HCT116 (cell line): ENCODE measurements around the gene SLCO2B1. TPM values are rescaled to one million over a fixed set of nuclear protein-coding genes. Genes with fewer than 3 reads are reported as not detected.

Experiments
- ATAC-seq: fragments of 200-7000 bp; cut with Tn5 transposase; 2 replicates; pipeline ENCODE4 v1.9.1; 2020; ENCODE audit warnings: mild to moderate bottlenecking, moderate library complexity
- Bru-seq: library from RNA; stranded (reverse); fragments of 400-500 nt; gene quantifications from one replicate; lab custom pipeline; 2021; lab: Mats Ljungman, UMichigan
- BruChase-seq, 2 experiments: library from RNA; stranded (reverse); fragments of 400-500 nt; gene quantifications; one replicate each; lab custom pipeline; 2021; lab: Mats Ljungman, UMichigan
- BruUV-seq: library from RNA; stranded (reverse); fragments of 400-500 nt; replicated peaks from 2 replicates; lab custom pipeline; 2021; lab: Mats Ljungman, UMichigan
- CTCF ChIA-PET: fragments of 300-600 bp; sonication (Branson Sonifier 250); formaldehyde crosslinking; loops from one replicate; lab custom pipeline; 2021; ENCODE audit warnings: antibody characterized with exemption; lab: Charles Lee
- POLR2A ChIA-PET: fragments of 300-600, 350-600 bp; sonication (Branson Sonifier 250); formaldehyde crosslinking; loops from one replicate; lab custom pipeline; 2021; ENCODE audit warnings: antibody characterized with exemption; lab: Charles Lee
- RAD21 ChIA-PET, 2 experiments: fragments of 300-600 bp; sonication (Branson Sonifier 250); formaldehyde crosslinking; loops; one replicate each; lab custom pipeline; 2023; ENCODE audit warnings: low total read pairs in 2 of 2; ENCODE audit not compliant: uncharacterized antibody in 2 of 2, unreplicated experiment in 2 of 2, low non-redundant PET in 1 of 2; lab: Charles Lee
- DNase-seq: peaks from one replicate; pipeline ENCODE4 v3.0.0-alpha.2; 2010; ENCODE audit warnings: low read depth, low spot score
- H2AFZ ChIP-seq: fragments of 200-600 bp; shearing (Covaris generic), sonication (generic); 2 replicates; pipeline ENCODE4 v1.6.1; 2017; ENCODE audit warnings: low read depth, mixed run types, mixed read lengths, antibody characterized with exemption, low read length; ENCODE audit not compliant: poor library complexity, severe bottlenecking
- H3K27ac ChIP-seq: 2 replicates; pipeline ENCODE4 v1.5.1; 2012; ENCODE audit warnings: low read depth, low read length
- H3K27me3 ChIP-seq: fragments of 200-600 bp; sonication (generic); 2 replicates; pipeline ENCODE4 v1.6.1; 2016; ENCODE audit warnings: mixed run types, low read length, mixed read lengths; ENCODE audit not compliant: insufficient read depth
- H3K36me3 ChIP-seq, 2 experiments: fragments of 200-500 bp in 1 of 2; fragments of 200-600 bp in 1 of 2; sonication (Bioruptor generic) in 1 of 2; sonication (generic) in 1 of 2; 2 replicates each; pipeline versions ENCODE4 v1.5.1 to v1.6.1; 2014 to 2016; ENCODE audit warnings: low read length in 2 of 2, inconsistent platforms in 1 of 2, mixed read lengths in 1 of 2, mixed run types in 1 of 2; ENCODE audit not compliant: insufficient read depth in 2 of 2, control insufficient read depth in 1 of 2
- H3K4me1 ChIP-seq, 2 experiments: fragments of 200-600 bp in 1 of 2; sonication (generic) in 1 of 2; 2 replicates each; pipeline versions ENCODE4 v1.5.1 to v1.6.1; 2012 to 2017; ENCODE audit warnings: low read length in 2 of 2, inconsistent platforms in 1 of 2, mild to moderate bottlenecking in 1 of 2, mixed read lengths in 1 of 2, mixed run types in 1 of 2, moderate library complexity in 1 of 2; ENCODE audit not compliant: insufficient read depth in 2 of 2, control insufficient read depth in 1 of 2
- H3K4me2 ChIP-seq: fragments of 200-600 bp; sonication (generic); 2 replicates; pipeline ENCODE4 v1.6.1; 2017; ENCODE audit warnings: mixed run types, low read length, mixed read lengths
- H3K4me3 ChIP-seq, 2 experiments: fragments of 200-600 bp in 1 of 2; sonication (generic) in 1 of 2; replicated peaks in 1 of 2; 2 replicates each; pipeline ENCODE4 v1.5.1; 2011 to 2016; ENCODE audit warnings: low read length in 2 of 2, control low read depth in 1 of 2, low read depth in 1 of 2, mild to moderate bottlenecking in 1 of 2, mixed read lengths in 1 of 2, mixed run types in 1 of 2
- H3K79me2 ChIP-seq: fragments of 200-600 bp; sonication (generic); 2 replicates; pipeline ENCODE4 v1.6.1; 2017; ENCODE audit warnings: mild to moderate bottlenecking, mixed run types, low read length, moderate library complexity, mixed read lengths; ENCODE audit not compliant: insufficient read depth
- H3K9ac ChIP-seq: fragments of 200-600 bp; sonication (generic); 2 replicates; pipeline ENCODE4 v1.6.1; 2016; ENCODE audit warnings: low read length, mixed read lengths
- H3K9me2 ChIP-seq: fragments of 200-600 bp; sonication (generic), shearing (Covaris generic); 2 replicates; pipeline ENCODE4 v1.6.1; 2017; ENCODE audit warnings: mixed run types, mild to moderate bottlenecking, moderate library complexity; ENCODE audit not compliant: insufficient read depth
- H3K9me3 ChIP-seq, 2 experiments: fragments of 200-500 bp in 1 of 2; fragments of 200-600 bp in 1 of 2; sonication (Bioruptor generic) in 1 of 2; sonication (generic) in 1 of 2; 2 replicates each; pipeline ENCODE4 v1.6.1; 2014 to 2017; ENCODE audit warnings: low read length in 2 of 2, mixed read lengths in 2 of 2, inconsistent platforms in 1 of 2, low read depth in 1 of 2, mild to moderate bottlenecking in 1 of 2, mixed run types in 1 of 2, moderate library complexity in 1 of 2; ENCODE audit not compliant: control insufficient read depth in 1 of 2, insufficient read depth in 1 of 2
- H4K20me1 ChIP-seq: fragments of 200-600 bp; sonication (generic), shearing (Covaris generic); 2 replicates; pipeline ENCODE4 v1.6.1; 2017; ENCODE audit warnings: mixed run types, mild to moderate bottlenecking, moderate library complexity; ENCODE audit not compliant: insufficient read depth
- ATF3 ChIP-seq: IDR thresholded peaks from 2 replicates; pipeline ENCODE4 v1.6.1; 2012
- CBX3 ChIP-seq: IDR thresholded peaks from 2 replicates; pipeline ENCODE4 v1.6.1; 2012; ENCODE audit warnings: low read depth
- EGR1 ChIP-seq: IDR thresholded peaks from 2 replicates; pipeline ENCODE4 v1.6.1; 2012; ENCODE audit warnings: low read depth
- EZH2 ChIP-seq: fragments of 200-600 bp; sonication (generic); IDR thresholded peaks from 2 replicates; pipeline ENCODE4 v1.6.1; 2017; ENCODE audit warnings: antibody characterized with exemption, mixed run types
- EZH2phosphoT487 ChIP-seq: fragments of 200-600 bp; IDR thresholded peaks from 2 replicates; pipeline ENCODE4 v1.6.1; 2018; ENCODE audit warnings: antibody characterized with exemption, borderline replicate concordance
- JUND ChIP-seq: IDR thresholded peaks from 2 replicates; pipeline ENCODE4 v1.6.1; 2012
- POLR2AphosphoS5 ChIP-seq: IDR thresholded peaks from 2 replicates; pipeline ENCODE4 v1.6.1; 2011; ENCODE audit warnings: mild to moderate bottlenecking, low read depth, low read length, moderate library complexity
- RAD21 ChIP-seq: IDR thresholded peaks from 2 replicates; pipeline ENCODE4 v1.6.1; 2012; ENCODE audit warnings: low read depth, mild to moderate bottlenecking
- REST ChIP-seq: IDR thresholded peaks from 2 replicates; pipeline ENCODE4 v1.6.1; 2012; ENCODE audit warnings: low read depth
- SRF ChIP-seq: IDR thresholded peaks from 2 replicates; pipeline ENCODE4 v1.6.1; 2012; ENCODE audit warnings: low read depth
- ZFX ChIP-seq: fragments of 450-650 bp; IDR thresholded peaks from 2 replicates; pipeline ENCODE4 v1.6.1; 2017
- ZNF274 ChIP-seq: fragments of 200-500 bp; sonication (Bioruptor generic); IDR thresholded peaks from 2 replicates; pipeline ENCODE4 v1.6.1; 2014; ENCODE audit warnings: mild to moderate bottlenecking, low read depth, low read length, inconsistent platforms
- intact Hi-C: fragments of 100-400 bp; cut with micrococcal nuclease; formaldehyde crosslinking; loops from 2 replicates; pipeline ENCODE4 v1.10.0; 2022
- long read RNA-seq: library from polyadenylated mRNA; unstranded; transcript quantifications from one replicate; pipeline ENCODE4 v2.0.0, GENCODE V29; 2021; ENCODE audit not compliant: unreplicated experiment
- polyA plus RNA-seq: library from polyadenylated mRNA; unstranded; fragments of >200 nt; gene quantifications from 2 replicates; pipeline ENCODE4 v1.2.1, GENCODE V29; 2012; ENCODE audit warnings: missing spikeins
- total RNA-seq: library from RNA; stranded (reverse); gene quantifications from one replicate; pipeline ENCODE4 v1.2.1, GENCODE V29; 2021; ENCODE audit not compliant: unreplicated experiment

Gene SLCO2B1
- total RNA-seq (0.81 TPM), Bru-seq, nascent RNA (not detected), BruChase-seq, experiment 1, labeled RNA remaining after a 6-hour chase (not detected), BruChase-seq, experiment 2, labeled RNA remaining after a 2-hour chase (percentile 6 among the genes with signal in this experiment)
- polyA plus RNA-seq = 0.01 and 0.03 TPM in 2 replicates
- long read RNA-seq = 0 reads

GRCh38 chr11:75150879-75151278 lies at the start of gene SLCO2B1:
TSS of gene SLCO2B1 (plus strand) at chr11:75151107. CDS start at chr11:75151382, 275 bp downstream.
- intact Hi-C loops = no loop called here
- no peaks in the 10 kb centered on the region for H4K20me1 ChIP-seq
- no peaks in the 10 kb centered on the region for H3K9me3 ChIP-seq
- ChIA-PET CTCF (interaction anchor here (0.9 to 1.4 kb wide), 2 partner anchors 9 to 10 kb away, joined by 3 to 7 read pairs; no protein-coding TSS in a partner anchor), POLR2A (no interaction called here), RAD21 (no interaction called here)
- no peak for TF ChIP-seq EZH2phosphoT487
- no peak for TF ChIP-seq ZFX
- H3K27ac ChIP-seq = no peak within 1 kb of the TSS
- H3K4me1 ChIP-seq = no peaks in the 10 kb centered on the region
- H3K27me3 ChIP-seq = peaks cover 4% of the 10 kb centered on the region; the same call in 1 of the 2 replicates
- no TSS peak for BruUV-seq
- ATAC-seq (no peak), DNase-seq (no peak)
- no peaks in the 10 kb centered on the region for H3K36me3 ChIP-seq
- H3K9me2 ChIP-seq = no peaks in the 10 kb centered on the region
- no peaks in the 10 kb centered on the region for H3K79me2 ChIP-seq
- no peak within 1 kb of the TSS for H3K9ac ChIP-seq
- no peak within 1 kb of the TSS for H3K4me2 ChIP-seq
- H2AFZ ChIP-seq = no peak within 1 kb of the TSS
- H3K4me3 ChIP-seq = no peak within 1 kb of the TSS

- Histone ChIP-seq H3K79me2 (no peaks in the 10 kb centered on the region), H3K27ac (no peak overlapping the region), H3K27me3 (no peaks in the 10 kb centered on the region), H3K4me1 (peaks cover 0 to 28% of the 10 kb centered on the region in 2 experiments; a peak in 2 of 4 replicates), H2AFZ (no peak overlapping the region), H4K20me1 (no peaks in the 10 kb centered on the region)
- RAD21 ChIA-PET = no interaction called here
- ATAC-seq = no peak
- no TSS peak for BruUV-seq
- TF ChIP-seq EZH2 (no peak), JUND (no peak), EGR1 (no peak), SRF (no peak), ATF3 (no peak), POLR2AphosphoS5 (no peak), CBX3 (no peak), ZNF274 (no peak), REST (no peak), RAD21 (no peak)
- TF ChIP-seq, all 23 proteins: peak for 0
- DNase-seq = no peak
- Histone ChIP-seq H3K9me2 (no peaks in the 10 kb centered on the region), H3K4me2 (no peak overlapping the region), H3K36me3 (no peaks in the 10 kb centered on the region), H3K9ac (no peak overlapping the region), H3K9me3 (no peaks in the 10 kb centered on the region; a peak in 1 of 4 replicates), H3K4me3 (no peak overlapping the region)
- CTCF ChIA-PET = interaction anchor here (0.6 kb wide), 1 partner anchor 127 kb away, joined by 4 read pairs; no protein-coding TSS in a partner anchor
- POLR2A ChIA-PET = no interaction called here
- intact Hi-C loops = no loop called here
Observed at GRCh38 chr11:75101424-75102128, 49.3 kb upstream of the SLCO2B1 start.
